ENCODE results near the gene FAM163B.

DNA sequence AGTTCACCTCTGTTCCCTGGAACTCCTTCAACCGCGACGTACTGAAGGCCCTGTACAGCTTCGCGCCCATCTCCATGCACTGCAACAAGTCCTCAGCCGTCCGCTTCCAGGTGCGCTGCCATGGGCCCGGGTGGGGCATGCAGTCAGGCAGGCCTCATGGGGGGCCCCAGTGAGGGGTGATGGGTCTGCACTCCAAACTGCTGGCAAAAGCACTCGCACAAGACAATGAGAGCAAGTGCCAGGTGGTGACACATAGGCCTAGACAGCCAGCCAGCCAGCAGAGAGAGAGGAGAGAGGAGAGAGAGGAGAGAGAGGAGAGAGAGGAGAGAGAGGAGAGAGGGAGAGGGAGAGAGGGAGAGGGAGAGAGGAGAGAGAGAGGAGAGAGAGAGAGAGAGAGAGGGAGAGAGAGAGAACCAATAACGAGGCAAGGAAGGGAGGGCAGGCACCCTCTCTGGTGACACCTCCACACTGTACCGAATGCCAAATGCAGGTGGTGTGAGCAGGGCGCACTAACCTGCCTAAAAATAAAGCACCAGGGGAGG lies 48.0 kb upstream of the FAM163B start:
- TF ChIP-seq CTCF (IDR thresholded peaks at IDR 0.05) (no peak), EZH2 (IDR thresholded peaks at IDR 0.05; ENCODE audit: borderline replicate concordance, insufficient read depth, low read depth, low read length, poor library complexity, severe bottlenecking) (no peak)
